Cardiac septum (tissue), 1 donor: ENCODE data around the gene ACOX3. TPM values are rescaled to one million over a fixed set of nuclear protein-coding genes. Genes with fewer than 3 reads are reported as not detected.
"Not testable (repeated sequence)": the region's sequence is repeated elsewhere in the genome, so short reads cannot be mapped to it uniquely, and the experiment has no call there.

Source experiments
- DNase-seq: peaks from one replicate; pipeline ENCODE4 v3.0.0-alpha.2; 2020; ENCODE audit warnings: low spot score
- intact Hi-C: fragments of 100-400 bp; cut with DNase I; formaldehyde crosslinking; loops from one replicate; pipeline ENCODE4 v1.14.0; 2022
- total RNA-seq: library from RNA; stranded (reverse); fragmentation: NEBNext Ultra II Directional; extraction: Animal tissue kit (Norgen Biotek cat#: 25700); gene quantifications from one replicate; pipeline ENCODE4 v1.2.1, GENCODE V29; 2021
- donor health status: DM: no; HTN: no; CAD: no.

The ACOX3 gene
- total RNA-seq, 1 donor from 2014 or later = 29.3 TPM

DNA sequence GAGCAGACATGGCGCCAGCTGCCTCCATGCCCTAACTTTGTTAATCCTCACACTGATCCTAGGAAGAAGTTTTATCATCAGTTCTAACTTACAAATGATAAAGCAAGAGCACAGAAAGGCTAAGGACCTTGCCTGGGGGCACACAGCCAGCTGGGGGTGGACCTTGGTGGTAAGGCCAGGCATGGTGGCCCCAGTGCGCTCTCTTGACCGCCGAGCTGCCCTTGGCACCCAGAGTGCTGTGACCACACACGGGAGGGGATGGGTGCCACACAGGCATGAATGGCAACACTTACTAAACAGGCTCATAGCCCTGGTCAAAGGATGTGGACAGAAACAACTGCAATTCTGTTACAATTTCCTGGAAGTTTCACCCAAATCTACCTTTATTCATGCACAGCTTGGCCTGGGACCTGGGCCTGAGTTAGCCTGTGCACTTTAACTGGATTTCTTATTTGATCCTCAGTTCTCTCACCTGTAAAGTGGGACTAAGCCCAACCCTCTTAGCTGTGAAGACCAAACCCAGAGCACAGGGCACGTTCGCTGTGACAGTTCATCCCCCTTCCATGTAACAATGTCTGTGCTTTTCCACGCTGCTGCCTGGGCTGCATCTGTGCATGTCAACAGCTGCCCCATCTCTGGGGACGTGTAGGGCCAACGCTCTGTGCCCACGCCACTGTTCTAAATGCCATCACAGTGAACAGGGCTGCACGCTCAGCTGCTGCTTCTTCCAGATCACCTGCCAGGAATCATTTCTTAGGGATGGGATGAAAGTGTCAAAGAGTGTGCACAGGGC, 44.8 kb downstream of the ACOX3 start:
- intact Hi-C loops = loop anchor here (2.0 kb wide), 1 partner anchor 75 kb away; no protein-coding TSS in a partner anchor
- DNase-seq = no peak

DNA sequence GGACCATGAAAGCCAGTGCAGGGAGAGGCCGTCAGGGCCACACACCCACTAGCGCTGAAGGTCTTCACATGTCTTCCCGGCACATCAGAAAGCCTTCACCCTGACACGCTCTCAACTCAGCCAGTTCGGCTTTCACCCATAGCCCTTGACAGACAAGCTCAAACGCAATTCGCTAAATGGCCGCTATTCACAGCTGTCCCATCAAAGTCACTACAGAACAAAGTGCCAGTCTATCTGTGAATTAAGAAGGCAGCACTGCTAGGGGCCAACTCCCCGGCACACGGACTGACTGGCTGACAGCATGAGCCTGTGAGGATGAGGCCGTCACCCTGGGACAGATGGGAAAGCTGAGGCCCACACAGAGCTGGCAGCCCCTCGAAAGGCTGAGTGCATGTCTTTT, 45.7 kb downstream of the ACOX3 start:
- intact Hi-C loops = loop anchor here (2.0 kb wide), 1 partner anchor 74 kb away; no protein-coding TSS in a partner anchor
- no peak for DNase-seq

DNA sequence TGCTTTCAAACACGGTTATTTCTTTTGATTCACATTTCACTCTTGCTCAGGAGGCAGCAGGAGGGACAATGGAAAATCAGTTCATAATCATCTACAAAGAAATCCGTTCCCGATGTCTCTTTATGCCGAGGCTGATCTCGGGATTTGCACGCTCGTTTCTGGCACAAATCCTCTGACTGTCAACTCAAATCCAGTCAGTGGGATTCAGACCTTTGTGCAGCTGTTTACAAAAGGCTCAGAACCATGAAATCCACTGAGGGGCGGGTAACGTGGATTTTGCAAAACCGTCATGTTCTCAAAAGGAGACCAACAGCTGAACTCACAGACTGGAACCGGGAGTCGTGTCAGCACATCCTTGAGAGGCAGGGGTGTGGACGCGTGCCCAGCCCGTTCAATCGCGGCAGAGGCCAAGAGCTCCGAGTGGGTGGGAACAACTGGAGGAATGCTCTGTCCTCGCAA, 46.4 kb downstream of the ACOX3 start:
- DNase-seq = no peak
- intact Hi-C loops = loop anchor here (2.0 kb wide), 1 partner anchor 73 kb away; no protein-coding TSS in a partner anchor

DNA sequence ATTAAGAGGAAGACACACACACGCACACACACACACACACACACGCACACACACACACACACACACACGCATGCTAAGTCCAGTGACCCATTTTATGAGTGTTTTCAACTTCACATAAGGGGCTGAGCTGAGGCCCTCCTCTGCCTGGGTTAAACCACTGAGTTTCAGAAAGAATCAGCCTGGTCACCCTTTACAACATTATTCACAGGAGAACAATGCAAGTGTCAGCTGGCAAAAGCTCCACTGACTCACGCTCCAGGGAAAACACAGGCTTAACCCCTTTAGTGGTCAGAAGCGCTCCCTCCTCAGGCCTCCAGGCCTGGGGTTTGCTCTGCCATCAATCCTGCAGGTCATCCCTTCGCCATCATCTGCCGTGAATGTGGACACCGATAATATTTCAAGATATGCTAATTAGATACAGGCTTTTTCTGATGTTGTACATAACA, 46.9 kb downstream of the ACOX3 start:
- intact Hi-C loops = loop anchor here (2.0 kb wide), 1 partner anchor 73 kb away; no protein-coding TSS in a partner anchor
- no peak for DNase-seq

DNA sequence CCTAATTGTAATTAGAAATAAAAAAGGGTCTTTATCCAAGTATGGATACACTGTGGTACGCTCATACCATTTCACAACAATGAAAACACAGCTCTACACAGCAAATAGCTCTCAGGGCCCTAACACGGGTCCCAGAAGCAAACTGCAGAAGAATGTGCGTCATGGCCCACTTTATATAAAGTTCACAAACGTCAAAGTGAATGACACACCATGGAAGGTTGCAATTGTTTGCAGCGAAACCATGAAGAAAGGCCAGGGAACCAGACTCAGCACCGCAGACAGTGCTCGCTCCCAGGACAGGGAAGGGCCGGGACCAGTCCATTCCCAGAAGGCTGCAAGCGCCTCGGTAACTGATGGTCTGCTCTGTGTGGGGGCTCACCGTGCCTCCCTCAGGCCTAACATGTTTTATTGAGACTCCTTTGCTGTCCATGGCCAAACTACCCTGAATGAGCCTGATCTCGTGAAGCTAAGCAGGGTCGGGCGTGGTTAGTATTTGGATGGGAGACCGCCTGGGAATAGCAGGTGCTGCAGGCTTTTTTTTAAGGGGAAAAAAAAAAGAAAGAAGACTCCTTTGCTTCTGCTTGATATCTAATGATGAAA, 47.8 kb downstream of the ACOX3 start:
- no peak for DNase-seq

DNA sequence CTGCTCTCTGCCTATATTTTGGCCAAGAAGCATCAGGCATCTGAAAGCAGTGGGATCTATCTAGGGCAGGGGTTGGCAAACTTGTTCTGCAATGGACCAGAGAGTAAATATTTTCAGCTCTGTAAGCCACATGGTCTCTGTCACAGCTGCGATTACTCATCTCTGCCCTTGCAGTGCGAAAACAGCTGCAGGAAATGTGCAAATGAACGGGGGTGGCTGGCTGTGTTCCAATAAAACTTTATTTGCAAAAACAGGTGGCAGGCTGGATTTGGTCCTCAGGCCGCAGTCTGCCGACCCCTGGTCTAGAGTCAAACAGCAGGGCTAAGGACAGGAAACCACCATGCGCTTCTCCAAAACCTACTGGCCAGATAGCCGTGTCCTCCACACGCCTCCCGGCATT, 48.6 kb downstream of the ACOX3 start:
- intact Hi-C loops = loop anchor here (2.0 kb wide), 1 partner anchor 51 kb away; no protein-coding TSS in a partner anchor

More for the DNA sequence above, 47.8 kb downstream of the ACOX3 start:
- intact Hi-C loops = no loop called here

DNA sequence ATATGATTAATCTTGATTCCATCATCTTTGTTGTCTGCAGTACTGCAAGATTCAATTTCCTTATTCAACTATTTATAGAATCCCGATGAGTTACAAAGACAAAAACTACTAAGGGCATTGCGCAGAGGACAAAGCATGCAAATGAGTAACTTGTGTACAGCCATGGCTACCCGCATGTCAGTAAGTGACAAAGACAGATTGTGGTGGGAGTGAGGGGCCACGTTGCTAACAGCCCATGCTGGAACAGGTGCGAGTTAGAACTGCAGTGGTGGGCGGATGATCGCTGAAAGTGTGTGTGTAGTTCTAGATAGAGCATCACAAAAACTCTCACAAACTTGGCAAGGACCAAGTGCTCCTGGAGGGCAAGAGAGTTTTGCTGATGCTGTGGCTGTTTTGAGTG, 49.5 kb downstream of the ACOX3 start:
- DNase-seq = no peak
- intact Hi-C loops = loop anchor here (2.0 kb wide), 1 partner anchor 50 kb away; no protein-coding TSS in a partner anchor

More for the DNA sequence above, 48.6 kb downstream of the ACOX3 start:
- no peak for DNase-seq

DNA sequence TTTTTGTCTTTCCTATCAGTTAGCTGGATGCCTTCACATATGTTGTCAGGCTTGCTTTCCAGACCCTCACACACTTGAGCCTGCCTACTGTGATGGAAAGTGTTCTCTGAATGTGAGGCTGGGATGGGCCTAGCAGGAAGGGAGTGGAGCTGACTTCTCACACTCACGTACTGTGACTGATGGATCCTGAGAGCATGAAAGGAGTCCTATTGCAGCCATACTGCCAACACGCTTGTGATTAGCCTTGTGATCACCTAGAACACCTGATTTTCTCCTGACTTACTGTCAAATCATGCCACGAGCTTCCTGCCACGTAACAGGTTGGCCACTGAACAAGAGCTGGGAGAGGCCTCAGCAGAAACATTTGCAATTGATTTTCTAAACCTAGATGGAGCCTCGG, 49.9 kb downstream of the ACOX3 start:
- intact Hi-C loops = loop anchor here (2.0 kb wide), 1 partner anchor 50 kb away; no protein-coding TSS in a partner anchor
- DNase-seq = no peak

DNA sequence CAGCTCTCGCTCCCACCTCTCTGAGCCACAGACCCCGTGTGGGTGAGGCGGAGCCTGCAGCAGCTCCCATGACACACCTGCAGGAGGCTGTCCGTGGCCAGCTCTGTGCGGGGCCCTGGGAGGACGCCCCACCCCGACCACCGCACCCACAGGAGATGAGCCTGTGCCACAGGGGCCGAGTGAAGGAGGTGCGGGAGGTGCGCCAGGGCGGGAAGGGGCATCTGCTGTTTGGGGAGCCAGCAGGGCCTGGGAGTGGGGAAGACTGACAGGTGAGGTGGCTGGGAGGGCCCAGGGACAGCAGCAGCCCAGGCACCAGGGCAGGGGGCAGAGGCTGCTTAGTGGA, 52.0 kb downstream of the ACOX3 start:
- intact Hi-C loops = no loop called here
- no peak for DNase-seq

DNA sequence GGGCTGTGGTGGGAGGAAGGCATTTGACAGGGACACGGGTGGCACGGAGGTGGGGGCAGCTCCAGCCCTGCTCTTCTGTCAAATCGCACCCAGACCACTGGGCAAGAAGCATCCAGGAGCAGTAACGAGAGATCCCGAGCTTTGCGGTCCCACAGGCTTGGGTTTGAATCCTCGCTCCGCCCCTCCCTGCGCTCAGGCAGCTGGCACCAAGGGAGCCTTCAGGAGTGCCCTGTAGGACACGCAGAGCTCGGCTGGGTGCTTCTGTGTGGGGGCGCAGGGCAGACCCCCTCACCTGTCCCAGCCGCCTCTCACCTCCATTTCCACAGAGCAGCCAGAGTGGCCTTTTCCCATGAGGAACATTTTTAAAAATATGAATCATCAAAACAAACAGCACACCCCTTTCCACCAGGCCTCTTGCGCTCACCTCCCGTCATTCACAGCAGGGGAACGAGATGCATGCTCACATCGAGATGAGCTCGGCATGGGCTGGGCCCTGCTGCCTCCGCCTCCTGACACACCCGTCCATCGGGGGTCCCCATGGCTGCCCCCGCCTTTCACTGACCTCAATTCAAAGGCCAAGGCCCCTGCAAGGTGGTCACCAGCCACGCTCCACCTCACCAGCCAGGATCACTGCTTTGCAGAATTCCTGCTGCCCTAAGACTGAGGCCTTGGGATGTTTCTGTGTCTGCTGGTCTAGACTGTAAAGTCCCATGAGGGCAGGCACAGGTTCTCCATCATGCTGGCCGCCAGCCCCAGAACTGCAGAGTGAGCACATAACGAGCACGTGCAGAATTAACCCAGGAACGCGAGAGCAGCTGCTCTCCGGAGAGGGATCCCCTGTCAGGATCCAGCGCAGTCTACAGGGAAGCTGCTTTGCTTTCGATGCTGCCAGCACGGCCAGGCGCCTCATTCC, 52.7 kb downstream of the ACOX3 start:
- no peak for DNase-seq
- intact Hi-C loops = no loop called here

DNA sequence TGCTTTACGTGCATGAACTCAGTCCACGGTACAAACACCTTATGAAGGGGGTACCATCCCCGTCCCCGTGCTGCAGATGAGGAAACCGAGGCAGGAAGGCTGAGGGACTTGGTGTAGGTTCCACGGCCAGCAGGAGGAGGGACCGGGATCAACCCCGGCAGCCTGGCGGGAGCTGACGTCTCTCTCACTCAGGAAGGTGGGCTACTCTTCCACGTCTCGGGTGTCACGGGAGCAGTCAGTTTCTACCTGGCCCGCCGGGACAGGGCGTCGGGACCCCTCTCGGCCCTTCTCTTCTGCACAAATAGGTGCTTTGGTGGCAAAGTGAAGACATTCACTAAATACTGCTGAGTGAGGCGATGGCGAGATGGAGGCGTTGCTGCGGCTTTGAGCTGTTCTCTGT, 53.3 kb downstream of the ACOX3 start:
- intact Hi-C loops = no loop called here
- DNase-seq = no peak

DNA sequence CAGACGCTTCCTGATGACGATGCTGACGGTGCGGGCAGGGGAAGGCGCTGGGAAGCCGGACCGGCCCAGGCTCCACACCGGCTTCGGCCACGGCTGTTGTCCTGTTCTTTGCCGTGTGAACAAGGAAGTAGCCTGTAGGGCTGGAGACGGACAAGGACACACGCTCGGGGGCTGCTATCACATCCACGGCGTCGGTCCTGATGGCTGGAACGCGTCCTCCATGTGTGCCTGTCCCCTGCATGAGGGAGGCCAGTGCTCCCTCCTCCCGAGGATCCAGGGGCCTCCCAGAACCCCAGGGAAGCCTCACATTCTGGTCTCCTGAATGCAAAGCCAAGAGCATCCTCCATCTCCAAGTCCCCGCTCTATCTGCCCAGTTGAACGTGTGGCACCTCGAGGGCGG, 53.8 kb downstream of the ACOX3 start:
- intact Hi-C loops = no loop called here
- no peak for DNase-seq

DNA sequence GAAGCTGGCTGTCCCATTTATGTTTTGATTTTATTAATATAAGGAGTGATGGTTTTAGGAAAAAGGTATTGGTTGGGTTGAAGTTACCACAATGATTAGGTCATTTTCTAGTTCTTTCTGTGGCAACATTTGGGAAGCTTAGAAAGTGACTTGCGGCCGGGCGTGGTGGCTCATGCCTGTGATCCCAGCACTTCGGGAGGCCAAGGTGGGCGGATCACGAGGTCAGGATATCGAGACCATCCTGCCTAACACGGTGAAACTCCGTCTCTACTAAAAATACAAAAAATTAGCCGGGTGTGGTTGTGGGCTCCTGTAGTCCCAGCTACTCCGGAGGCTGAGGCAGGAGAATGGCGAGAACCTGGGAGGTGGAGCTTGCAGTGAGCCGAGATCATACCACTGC, 54.4 kb downstream of the ACOX3 start:
- intact Hi-C loops, DNase-seq: not testable (repeated sequence)

DNA sequence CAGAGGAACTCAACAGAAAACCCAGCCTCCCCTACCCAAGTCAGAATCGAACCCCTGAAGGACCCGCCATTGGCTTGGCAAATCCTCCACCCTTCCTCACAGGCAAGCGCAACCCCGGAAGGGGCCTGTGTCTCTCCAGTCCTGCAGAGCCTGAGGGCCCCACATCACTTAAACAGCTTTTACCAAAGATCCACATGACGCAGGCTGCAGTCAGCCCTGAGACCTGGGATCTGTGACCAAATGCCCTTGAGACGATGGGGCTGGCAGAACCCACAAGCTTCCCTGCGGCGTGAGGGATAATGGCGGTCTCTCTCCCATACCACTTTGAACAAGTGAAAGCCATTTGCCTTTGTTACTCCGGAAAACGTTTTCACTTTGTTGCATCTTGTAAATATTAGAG, 54.9 kb downstream of the ACOX3 start:
- intact Hi-C loops = no loop called here
- no peak for DNase-seq

DNA sequence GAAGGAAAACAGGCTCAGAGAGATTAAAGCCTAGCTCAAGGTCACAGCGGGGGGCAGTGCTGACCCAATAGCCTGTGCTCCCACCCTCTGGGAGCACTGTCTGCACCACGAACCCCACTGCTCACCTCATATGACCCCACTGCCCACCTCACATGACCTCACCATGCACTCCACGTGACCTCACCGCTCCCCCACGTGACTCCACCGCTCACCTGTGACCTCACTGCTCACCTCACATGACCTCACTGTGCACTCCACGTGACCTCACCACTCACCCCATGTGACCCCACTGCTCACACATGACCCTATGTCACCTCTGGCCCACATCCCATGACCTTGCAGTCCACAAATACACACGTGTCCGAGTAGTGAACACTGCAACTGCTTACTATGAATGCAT, 55.4 kb downstream of the ACOX3 start:
- intact Hi-C loops = no loop called here

DNA sequence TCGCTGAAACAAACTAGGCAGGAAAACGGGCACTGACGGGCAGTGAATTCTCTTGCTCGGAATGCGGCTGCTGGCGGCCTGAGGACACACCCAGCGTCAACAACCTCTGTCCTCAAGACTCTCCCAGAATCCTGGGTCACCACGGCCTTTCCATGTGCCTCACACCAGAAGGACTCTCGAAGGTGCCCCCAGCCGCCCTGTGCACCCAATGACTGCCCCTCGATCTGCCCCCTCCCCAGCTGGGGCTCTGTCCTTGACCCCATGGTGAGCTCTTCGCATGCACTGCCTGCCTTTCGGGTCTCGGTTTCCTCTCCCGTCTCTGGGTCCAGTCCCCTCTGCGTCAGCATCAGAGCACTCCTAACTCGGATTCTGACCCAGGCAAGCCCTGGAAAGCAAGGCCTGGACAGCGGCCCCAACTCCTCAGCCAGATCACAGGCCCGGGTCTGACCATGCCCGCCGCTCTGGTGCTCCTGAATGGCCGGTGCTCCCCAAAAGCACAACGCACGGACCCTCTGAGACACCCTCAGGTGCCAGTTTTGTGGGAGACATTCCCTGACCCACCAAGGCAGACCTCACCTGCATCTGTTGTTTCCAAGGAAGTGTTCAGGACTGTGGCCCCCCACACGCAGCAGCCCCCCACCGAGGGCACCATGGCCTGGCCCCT, 56.0 kb downstream of the ACOX3 start:
- intact Hi-C loops = no loop called here
- no peak for DNase-seq

More for the DNA sequence above, 55.4 kb downstream of the ACOX3 start:
- no peak for DNase-seq

DNA sequence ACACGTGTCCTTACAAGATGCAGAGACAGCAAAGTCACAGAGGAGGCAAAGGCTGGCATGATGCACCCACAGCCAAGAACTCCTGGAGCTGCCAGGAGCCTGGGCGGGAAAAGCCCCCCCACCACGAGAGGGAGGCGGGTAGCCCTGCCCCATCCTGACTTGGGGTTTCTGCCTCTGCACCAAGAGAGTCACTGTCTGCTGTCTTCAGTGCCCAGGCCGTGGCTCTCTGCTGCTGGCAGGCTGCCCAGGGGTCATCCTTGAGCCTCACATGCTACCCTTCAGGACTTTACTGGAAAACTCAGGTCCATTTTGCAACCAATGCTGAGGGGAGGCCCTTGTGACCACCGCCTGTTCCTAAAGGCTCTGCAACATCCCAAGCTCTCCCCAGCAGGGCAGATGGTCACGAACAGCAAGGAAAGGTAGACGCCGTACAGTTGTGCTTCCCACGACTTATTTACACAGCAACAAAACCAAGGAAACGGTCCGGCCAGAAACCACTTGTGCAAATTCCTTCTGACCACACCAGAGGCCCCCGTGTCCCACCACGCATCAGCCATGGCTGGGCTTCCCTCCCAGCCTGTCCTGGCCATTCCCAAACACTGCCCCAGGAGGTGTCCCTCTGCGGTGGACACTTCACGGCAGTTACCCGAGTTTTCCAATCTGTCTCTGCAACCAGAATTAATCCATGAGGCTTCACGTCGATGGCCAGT, 56.9 kb downstream of the ACOX3 start:
- no peak for DNase-seq
- intact Hi-C loops = no loop called here

DNA sequence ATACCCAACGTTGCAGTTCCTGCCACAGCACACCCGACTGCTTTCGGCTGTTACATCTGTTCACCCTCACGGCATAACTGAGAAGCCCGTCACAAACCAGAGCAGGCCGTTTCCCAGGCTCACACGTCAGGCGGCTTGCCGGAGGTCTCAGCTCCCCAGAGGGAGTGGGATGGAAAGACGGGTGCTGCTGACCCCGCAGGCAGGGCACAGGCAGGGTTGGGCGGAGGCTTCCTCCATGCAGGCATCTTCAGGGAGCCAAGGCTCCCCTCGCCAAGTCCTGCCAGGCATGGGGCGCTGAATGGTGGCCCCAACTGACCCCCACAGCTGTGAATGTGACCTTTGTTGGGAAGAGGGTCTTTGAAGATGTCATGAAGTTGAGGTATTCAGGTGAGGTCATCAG, 57.5 kb downstream of the ACOX3 start:
- intact Hi-C loops = no loop called here
- no peak for DNase-seq
